GM12875 (cell line): ENCODE data around the gene SIN3B.
"Not testable (repeated sequence)": the region's sequence is repeated elsewhere in the genome, so short reads cannot be mapped to it uniquely, and the experiment has no call there.

Experiments
- H3K4me3 ChIP-seq: one replicate; pipeline ENCODE4 v1.5.1; 2011; ENCODE audit warnings: low read depth, low read length, control low read depth
- CTCF ChIP-seq: IDR thresholded peaks from 2 replicates; pipeline ENCODE4 v1.5.1; 2011; ENCODE audit warnings: low read depth, mild to moderate bottlenecking, control low read depth, inconsistent platforms, low read length, moderate library complexity, borderline replicate concordance; ENCODE audit not compliant: insufficient read depth

The SIN3B gene

DNA sequence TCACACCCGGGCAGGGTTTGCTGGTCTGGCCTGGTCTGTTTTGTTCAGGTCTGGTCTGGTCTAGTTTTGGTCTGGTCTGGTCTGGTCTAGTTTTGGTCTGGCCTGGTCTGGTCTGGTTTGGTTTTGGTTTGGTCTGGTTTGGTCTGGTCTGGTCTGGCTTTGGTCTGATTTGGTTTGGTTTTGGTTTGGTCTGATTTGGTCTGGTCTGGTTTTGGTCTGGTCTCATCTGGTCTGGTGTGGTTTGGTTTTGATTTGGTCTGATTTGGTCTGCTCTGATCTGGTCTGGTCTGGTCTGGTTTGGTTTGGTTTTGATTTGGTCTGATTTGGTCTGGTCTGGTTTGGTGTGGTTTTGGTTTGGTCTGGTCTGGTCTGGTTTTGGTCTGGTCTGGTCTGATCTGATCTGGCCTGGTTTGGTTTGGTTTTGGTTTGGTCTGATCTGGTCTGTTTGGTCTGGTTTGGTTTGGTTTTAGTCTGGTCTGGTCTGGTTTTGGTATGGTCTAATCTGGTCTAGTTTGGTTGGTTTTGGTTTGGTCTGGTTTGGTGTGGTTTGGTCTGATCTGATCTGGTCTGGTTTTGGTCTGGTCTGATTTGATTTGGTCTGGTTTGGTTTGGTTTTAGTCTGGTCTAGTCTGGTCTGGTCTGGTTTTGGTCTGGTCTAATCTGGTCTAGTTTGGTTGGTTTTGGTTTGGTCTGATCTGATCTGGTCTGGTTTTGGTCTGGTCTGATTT, 45.2 kb downstream of the SIN3B start:
- no peak overlapping the region for H3K4me3 ChIP-seq
- TF ChIP-seq CTCF = no peak

GRCh38 chr19:16874978-16875299, 45.7 kb downstream of the SIN3B start:
- not testable (repeated sequence) for H3K4me3 ChIP-seq

DNA sequence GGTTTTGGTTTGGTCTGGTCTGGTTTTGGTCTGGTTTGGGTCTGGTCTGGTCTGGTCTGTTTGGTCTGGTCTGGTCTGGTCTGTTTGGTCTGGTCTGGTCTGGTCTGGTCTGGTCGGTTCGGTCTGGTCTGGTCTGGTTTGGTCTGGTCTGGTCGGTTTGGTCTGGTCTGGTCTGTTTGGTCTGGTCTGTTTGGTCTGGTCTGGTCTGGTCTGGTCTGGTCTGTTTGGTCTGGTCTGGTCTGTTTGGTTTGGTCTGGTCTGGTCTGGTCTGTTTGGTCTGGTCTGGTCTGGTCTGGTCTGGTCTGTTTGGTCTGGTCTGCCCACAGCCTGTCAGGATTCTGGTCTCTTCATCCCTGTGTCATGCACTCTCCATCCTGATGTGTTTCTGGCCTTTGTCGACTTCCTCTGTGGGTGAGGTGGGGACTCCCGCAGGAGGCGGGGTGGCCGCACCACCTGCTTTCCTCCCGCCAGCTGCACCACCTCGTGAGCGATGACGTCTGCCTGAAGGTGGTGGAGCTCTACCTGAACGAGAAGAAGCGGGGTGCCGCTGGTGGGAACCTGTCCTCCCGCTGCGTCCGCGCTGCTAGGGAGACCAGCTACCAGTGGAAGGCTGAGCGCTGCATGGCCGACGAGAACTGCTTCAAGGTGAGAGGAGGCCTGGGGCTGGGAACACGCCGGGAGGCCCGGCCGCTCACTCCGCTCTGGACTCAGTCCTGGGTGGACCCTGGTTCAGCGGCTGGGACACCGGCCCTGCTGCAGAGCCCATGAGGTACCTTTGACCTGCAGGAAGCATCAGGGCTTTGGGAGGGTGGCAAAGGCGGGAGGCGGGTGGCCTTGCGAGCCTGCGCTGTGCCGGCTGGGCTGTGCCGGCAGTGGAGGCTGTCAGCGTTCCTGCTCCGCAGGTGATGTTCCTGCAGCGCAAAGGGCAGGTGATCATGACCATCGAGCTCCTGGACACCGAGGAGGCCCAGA, 46.7 kb downstream of the SIN3B start:
- TF ChIP-seq CTCF = no peak
- no peak overlapping the region for H3K4me3 ChIP-seq

- no peak for TF ChIP-seq CTCF
- H3K4me3 ChIP-seq = no peak overlapping the region
Measured at GRCh38 chr19:16876904-16877361, 47.7 kb downstream of the SIN3B start.

DNA sequence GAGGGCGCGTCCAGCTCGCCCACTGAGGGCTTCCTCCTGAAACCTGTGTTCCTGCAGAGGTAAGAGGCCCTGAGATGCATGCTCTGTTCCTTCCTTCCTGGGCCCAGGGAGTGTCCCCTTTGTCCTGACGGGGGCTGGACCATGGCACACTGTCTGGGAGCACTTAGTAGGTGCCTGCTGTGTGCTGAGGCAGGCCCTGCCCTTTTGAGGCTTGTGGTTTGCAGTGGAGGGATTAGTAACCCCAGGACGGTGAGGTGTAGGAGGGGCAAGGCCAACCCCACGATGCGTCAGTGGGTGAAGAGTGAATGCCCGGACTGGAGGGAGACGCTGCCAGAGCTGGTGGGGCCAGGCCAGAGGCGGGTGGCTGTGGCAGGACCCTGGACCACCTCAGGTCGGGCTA, 48.4 kb downstream of the SIN3B start:
- TF ChIP-seq CTCF = no peak
- no peak overlapping the region for H3K4me3 ChIP-seq

- no peak for TF ChIP-seq CTCF
Measured at GRCh38 chr19:16878181-16878965, 49.2 kb downstream of the SIN3B start.

DNA sequence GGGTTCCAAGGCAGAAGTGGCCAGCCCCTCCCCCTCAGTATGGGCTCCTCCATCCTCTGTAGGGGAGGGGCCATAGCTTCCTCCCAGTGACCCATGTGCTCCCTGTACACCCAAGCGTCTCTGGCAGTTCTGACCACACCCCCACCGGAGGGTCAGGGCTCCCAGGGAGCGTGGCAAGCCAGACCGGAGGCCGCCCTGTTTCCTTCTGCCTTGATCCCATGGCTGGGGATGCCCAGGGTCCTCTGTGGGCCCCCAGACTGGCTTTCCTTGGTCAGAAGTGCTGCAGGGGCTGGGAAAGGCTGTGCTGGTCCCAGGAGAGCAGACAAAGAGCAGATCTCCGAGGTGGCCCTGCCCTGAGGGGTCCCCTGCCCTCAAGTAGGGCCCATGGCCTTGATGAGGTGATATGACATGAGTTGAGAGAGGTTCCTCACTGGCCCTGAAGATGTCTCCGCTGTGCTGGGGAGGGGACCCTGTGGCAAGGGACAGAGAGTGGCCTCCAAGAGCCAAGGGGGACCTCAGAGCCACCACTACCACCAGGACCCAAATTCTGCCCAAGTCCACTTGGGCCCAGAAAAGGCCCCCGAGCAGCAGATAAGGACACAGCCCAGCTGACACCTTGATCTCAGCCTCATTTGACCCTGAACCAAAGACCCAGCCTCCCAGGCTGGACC, 51.8 kb downstream of the SIN3B start:
- no peak for TF ChIP-seq CTCF
- H3K4me3 ChIP-seq = no peak overlapping the region

More at GRCh38 chr19:16878181-16878965, 49.2 kb downstream of the SIN3B start:
- H3K4me3 ChIP-seq = no peak overlapping the region
